Testis (tissue), 2 donors: ENCODE measurements around the gene STAT3.

Experiments used
- POLR2A ChIP-seq: fragments of 450-650 bp; IDR thresholded peaks from one replicate; pipeline ENCODE4 v1.6.1; 2017; ENCODE audit warnings: antibody characterized with exemption, mild to moderate bottlenecking, moderate library complexity
- TF ChIP-seq, protein P1 (sequence below), 3 experiments: fragments of 450-650 bp in 2 of 3; fragments of 200-600 bp in 1 of 3; sonication (generic) in 1 of 3; IDR thresholded peaks; one replicate each; pipeline ENCODE4 v1.5.1; 2016 to 2019; ENCODE audit warnings: antibody characterized with exemption in 3 of 3, mild to moderate bottlenecking in 2 of 3, moderate library complexity in 1 of 3

DNA sequence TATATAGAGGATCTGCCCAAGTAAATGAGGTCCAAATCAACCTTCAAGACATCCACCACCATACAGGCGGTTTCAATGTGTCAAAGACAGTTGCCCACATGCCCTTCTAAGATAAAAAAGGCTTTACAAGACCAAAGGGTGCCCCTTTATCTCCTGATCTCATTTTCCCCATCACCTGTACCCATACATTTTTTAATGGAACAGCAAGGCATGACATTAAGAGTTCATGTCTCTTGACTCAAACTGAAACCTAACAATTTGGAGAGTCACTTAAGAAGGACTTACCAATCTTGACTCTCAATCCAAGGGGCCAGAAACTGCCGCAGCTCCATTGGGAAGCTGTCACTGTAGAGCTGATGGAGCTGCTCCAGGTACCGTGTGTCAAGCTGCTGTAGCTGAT is 40.1 kb downstream of the STAT3 start:
- TF ChIP-seq, protein P1, sequence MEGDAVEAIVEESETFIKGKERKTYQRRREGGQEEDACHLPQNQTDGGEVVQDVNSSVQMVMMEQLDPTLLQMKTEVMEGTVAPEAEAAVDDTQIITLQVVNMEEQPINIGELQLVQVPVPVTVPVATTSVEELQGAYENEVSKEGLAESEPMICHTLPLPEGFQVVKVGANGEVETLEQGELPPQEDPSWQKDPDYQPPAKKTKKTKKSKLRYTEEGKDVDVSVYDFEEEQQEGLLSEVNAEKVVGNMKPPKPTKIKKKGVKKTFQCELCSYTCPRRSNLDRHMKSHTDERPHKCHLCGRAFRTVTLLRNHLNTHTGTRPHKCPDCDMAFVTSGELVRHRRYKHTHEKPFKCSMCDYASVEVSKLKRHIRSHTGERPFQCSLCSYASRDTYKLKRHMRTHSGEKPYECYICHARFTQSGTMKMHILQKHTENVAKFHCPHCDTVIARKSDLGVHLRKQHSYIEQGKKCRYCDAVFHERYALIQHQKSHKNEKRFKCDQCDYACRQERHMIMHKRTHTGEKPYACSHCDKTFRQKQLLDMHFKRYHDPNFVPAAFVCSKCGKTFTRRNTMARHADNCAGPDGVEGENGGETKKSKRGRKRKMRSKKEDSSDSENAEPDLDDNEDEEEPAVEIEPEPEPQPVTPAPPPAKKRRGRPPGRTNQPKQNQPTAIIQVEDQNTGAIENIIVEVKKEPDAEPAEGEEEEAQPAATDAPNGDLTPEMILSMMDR (IDR thresholded peaks at IDR 0.05), result no peak
- TF ChIP-seq POLR2A, result no peak
